ENCODE measurements around the gene DACT3.

DACT3 gene

DNA sequence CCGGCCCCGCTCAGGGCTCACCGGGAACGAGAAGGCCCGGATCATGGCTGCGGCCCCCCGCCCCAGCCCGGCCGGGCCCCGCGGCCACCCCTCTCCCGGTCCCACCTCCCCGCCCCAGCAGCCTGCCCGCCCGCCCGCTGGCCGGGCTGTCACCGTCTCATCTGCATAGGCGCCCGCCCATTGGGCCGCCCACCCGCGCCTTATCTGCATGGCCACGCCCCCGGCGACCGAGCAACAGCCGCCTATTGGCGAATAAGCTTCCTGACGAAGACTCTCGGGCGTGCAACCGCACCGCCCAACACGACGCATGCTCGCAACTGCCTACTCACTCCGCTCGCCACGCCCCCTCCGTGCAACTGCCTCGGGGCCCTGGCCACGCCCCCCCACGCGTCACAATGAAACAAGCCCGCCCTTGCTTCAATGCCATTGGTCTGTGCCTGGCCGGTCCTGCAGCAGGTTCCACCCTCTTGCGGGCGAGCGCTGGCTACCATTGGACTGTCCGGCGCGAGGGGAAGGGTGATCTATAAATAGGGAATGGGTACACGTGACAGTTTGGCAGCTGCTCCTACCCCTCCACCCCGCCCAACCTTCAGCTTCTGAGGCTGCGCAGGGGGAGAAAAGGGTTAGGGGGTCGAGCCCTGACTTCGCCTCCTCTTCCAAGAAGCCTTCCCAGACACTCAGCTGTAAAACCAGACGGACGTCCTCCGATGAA is at the start of gene DACT3:
Gene DACT3 (minus strand): TSS at position 163 of the 712 bp plus-strand sequence. CDS start 118 bp downstream, at position 45.
- in situ Hi-C loops (cut with HindIII; ENCODE audit: low sequenced_read_pairs): loop anchor here (25.0 kb wide), 1 partner anchor 124 kb away; no protein-coding TSS in a partner anchor

- in situ Hi-C loops (cut with HindIII; ENCODE audit: low sequenced_read_pairs): no loop called here
These were observed 49.7 kb upstream of the DACT3 start for GRCh38 chr19:46710687-46711086.

GRCh38 chr19:46704379-46705076 is 43.5 kb upstream of the DACT3 start:
- in situ Hi-C loops (cut with HindIII; ENCODE audit: low sequenced_read_pairs): no loop called here

GRCh38 chr19:46700704-46701103 is 39.7 kb upstream of the DACT3 start:
- in situ Hi-C loops (cut with HindIII; ENCODE audit: low sequenced_read_pairs): no loop called here

DNA sequence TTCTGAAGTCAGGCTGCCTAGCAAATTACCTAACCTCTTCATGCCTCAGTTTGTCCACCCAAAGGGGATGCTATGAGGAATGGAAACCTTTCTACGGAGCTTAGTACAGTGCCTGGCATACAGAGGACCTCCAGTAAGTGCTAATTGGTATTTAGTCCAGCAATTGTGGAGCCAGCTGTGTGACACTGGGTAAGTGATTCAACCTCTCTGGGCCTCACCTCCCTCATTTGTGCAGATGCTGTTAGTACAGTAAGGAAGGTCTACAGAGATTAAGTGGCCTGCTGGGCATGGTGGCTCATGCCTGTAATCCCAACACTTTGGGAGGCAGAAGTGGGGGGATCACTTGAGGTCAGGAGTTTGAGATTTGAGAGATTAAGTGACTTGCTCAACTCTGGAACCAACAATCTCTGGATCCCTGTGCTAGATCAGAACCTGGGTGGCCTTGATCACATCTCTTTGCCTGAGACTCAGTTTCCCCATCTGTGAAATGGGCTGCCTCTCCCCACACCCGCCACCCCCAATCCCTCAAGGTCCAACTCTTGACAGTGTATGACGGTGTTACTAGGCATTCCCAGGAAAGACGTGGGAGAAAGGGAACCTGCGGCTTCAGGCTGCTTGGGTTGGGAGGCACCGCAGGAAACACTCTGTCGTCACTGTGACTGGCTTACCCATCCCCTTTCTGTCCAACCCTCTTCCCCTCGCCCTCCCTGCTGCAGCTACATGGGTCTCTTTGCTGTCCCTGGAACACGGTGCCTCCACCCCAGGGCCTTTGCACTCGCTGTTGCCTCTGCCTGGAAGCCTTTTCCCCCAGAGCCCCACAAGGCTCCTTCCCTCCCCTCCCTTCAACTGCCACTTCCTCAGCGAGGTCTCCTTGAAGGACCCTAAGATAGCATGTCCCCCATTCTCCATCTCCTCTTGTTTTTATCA is 37.7 kb upstream of the DACT3 start:
- in situ Hi-C loops (cut with HindIII; ENCODE audit: low sequenced_read_pairs): no loop called here

GRCh38 chr19:46697204-46697960 is 36.4 kb upstream of the DACT3 start:
- in situ Hi-C loops (cut with HindIII; ENCODE audit: low sequenced_read_pairs): no loop called here

DNA sequence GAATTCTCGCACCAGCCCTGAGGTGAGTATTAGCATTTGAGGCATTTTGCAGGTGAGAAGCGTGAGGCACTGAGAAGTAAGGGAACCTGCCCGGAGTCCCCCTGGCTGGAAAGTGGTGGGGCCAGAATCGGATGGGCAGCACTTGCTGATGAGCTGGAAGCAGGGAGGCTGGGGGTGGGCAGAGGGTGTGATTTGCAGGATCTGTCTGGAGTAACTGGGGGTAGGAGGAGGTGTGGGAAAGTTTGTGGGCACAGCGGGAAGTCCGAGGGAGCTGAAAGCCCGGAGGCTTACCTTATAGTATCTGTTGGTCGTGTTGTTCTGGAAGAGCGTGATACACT is 35.9 kb upstream of the DACT3 start:
- in situ Hi-C loops (cut with HindIII; ENCODE audit: low sequenced_read_pairs): no loop called here

DNA sequence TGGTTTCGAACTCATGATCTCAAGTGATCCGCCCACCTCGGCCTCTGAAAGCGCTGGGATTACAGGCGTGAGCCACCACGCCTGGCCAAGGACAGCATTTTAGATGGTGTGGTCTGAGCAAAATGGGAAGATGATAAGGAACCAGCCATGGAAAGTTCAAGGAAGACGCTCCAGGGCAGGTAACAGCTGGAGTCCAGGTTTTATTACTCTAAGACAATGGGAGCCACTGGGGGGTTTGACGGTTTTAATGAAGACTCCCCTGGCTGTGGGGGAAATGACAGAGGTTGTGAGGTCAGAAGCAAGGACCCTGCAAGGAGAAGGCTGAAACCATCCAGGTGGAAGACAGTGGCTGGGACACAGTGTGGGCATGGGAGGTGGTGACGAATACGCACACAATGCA is 35.1 kb upstream of the DACT3 start:
- in situ Hi-C loops (cut with HindIII; ENCODE audit: low sequenced_read_pairs): no loop called here

GRCh38 chr19:46693760-46694159 is 32.8 kb upstream of the DACT3 start:
- in situ Hi-C loops (cut with HindIII; ENCODE audit: low sequenced_read_pairs): no loop called here

DNA sequence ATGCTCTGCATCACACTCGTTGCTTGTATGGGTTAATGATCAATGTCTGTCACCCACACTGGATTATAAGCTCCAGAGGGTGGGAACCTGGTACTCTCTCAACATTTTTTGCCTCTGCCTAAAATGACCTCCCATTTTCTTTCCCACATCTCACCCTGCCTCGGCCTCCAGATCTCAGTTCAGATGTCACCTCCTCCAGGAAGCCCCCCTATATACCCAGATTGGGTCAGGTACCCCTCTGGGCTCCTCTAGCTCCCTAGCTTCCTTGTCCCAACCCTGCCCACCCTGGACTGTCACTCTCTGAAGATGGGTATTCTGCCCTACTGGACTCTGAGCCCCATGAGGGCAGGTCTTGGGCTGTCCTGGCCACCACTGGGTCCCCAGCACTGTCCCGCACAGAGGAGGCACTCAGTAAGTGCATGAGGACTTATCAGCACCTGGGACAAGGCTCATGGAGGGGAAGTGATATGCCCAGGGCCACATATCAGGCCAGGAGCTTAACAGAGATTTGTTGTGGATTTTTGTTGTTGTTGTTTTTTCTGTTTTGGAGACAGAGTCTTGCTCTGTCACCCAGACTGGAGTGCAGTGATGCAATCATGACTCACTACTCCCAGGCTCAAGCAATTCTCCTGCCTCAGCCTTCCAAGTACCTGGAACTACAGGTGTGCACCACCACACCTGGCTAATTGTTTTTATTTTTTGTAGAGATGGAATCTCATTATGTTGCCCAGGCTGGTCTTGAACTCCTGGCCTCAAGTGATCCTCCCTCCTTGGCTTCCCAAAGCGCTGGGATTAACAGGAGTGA is 32.1 kb upstream of the DACT3 start:
- in situ Hi-C loops (cut with HindIII; ENCODE audit: low sequenced_read_pairs): no loop called here

DNA sequence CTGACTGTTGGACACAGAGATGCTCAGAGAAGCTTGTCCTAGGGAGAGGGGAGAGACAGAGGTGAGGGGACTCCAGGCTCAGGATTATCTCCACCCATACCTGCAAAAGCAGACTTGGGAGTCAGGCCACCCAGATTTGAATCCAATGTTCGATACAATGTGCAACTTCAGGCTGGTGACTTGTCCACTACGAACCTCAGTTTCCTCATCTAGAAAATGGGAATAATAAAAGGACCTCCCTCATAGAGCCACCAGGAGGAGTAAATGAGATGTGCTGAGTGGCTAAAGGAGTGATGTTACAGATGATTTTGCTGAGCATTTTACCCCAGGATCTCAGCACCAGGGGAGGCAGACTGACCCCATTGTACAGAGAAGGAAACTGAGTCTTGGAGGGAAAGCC is 31.0 kb upstream of the DACT3 start:
- in situ Hi-C loops (cut with HindIII; ENCODE audit: low sequenced_read_pairs): no loop called here

DNA sequence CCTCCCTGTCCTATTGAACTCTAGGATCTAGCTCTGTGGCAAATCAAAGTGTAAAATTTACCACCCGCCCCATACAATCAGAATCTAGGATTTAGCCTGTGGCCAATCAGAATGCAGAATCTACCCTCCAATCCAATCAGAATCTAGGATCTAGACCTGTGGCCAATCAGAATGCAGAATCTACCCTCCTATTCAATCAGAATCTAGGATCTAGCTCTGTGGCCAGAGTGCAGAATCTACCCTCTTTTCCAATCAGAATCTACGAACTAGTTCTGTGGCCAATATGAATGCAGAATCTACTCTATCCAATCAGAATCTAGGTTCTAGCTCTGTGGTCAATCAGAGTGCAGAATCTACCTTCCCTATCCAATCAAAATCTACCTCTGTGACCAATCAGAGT is 30.1 kb upstream of the DACT3 start:
- in situ Hi-C loops (cut with HindIII; ENCODE audit: low sequenced_read_pairs): no loop called here

DNA sequence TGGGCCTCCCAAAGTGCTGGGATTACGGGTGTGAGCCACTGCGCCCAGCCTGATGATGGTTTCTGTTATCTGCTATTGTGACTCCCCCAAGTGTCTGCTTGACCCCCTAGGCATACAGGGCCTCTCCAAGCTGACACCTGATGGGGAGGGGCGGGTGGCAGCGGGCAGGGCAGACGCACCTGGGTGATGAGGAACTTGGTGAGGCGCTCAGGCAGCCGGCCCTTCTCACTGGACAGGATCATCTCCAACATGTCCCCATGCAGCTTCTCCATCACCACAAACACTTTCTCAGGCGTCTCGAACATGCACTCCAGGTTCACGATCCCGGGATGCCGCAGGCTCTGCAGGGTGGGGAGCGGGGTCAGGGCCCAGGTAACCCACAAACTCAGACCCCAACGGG is 28.4 kb upstream of the DACT3 start:
- in situ Hi-C loops (cut with HindIII; ENCODE audit: low sequenced_read_pairs): no loop called here

- in situ Hi-C loops (cut with HindIII; ENCODE audit: low sequenced_read_pairs): no loop called here
These were observed 26.6 kb upstream of the DACT3 start for GRCh38 chr19:46687438-46688145.

DNA sequence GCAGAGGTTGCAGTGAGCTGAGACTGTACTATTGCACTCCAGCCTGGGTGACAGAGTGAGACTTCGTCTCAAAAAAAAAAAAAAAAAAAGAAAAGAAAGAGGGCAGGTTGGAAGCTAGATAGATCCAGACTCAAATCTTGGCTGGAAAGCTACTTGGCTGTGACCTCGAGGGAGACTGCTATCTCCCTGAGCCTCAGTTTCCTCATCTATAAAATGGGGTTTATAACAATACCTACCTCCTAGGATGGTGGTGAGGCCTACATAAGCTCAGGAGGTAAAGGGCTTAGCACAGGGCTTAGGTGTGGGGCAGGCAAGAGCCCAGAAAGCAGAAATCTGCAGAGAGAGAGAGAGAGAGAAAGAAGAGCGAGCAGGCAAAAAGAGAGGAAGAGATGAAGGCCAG is 24.2 kb upstream of the DACT3 start:
- in situ Hi-C loops (cut with HindIII; ENCODE audit: low sequenced_read_pairs): no loop called here

DNA sequence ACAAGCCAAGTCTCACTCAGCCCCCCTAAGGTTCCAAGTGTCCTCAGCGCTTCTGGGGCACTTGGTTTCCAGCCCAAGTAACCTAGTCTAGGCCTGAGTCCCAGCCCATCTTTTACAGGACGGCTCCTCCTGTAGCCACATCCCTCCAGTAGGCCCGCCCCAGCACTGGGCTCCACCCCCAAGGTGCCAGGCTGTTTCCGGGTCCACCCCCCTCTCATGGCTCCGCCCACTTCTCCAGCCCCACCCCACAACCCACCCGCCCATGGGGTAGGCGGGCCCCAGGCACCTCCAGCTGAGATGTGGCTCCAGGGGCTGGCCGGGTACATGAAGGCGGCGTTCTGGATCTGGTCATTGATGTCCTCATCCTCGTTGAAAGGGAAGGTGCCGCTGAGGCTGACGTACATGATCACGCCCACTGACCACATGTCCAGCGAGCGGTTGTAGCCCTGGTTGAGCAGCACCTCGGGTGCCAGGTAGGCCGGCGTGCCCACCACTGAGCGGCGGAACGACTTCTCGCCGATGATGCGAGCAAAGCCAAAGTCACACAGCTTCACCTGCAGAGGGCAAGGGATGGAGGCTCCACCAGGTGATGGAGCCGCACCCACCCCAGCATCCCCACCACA is 17.2 kb upstream of the DACT3 start:
- in situ Hi-C loops (cut with HindIII; ENCODE audit: low sequenced_read_pairs): no loop called here

DNA sequence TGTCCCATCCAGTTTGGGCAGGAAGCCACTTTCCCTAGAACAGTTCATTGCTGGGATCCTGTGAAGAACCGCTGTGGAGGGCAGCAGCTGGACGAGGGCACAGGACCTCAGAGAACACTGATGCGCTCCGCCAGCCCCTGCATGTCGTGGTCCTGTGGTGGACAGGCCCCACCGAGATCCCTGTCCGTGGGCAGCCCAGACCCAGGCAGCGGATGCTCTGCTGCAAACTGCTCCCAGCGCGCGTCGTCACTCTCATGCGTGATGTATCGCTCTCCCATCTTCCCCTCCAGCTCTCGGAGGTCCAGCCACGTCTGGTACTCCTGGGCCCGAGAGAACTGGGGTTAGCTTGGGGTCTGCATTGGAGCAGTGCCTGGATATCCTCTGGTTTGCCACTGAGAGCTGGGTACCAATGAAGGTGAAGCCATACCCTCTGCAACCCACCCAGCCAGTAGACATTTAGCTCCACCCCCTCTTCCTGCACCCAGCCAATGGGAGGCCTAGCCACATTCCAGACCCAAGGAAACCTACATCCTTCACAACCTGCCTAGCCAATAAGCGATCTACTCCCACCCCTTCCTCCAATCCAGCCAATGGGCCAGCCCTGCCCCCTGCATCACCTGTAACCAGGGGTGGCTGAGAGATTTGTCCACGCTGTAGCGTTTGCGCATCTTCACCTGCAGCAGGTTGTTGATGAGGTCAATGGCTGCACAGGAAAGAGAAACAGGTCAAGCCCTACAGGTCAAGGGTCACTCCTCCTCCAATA is 13.6 kb upstream of the DACT3 start:
- in situ Hi-C loops (cut with HindIII; ENCODE audit: low sequenced_read_pairs): loop anchor here (25.0 kb wide), 1 partner anchor 137 kb away; no protein-coding TSS in a partner anchor

DNA sequence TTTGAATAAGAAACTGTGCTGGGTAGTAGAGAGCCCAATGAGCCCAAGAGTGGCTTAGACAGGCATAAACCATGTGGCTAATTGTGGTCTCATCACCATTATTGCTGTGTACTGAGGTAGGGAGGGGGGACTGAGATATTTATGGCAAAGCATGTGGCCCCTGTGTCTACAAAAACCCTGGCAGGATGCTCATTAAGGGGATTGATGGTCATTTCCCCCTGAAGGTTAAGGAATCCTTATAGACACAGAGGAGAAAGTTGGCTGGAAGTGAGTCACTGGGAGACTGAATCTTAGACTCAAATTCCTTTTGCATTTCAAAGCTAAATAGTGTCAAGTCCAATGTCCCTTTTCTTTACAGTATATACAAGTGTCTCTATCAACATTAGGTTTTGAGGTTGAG is 9.8 kb upstream of the DACT3 start:
- in situ Hi-C loops (cut with HindIII; ENCODE audit: low sequenced_read_pairs): loop anchor here (25.0 kb wide), 1 partner anchor 134 kb away; no protein-coding TSS in a partner anchor

Measured in DLD1 (cell line).